GM12878 (cell line): Measurements from ENCODE around the gene SFMBT1. TPM values are rescaled to one million over a fixed set of nuclear protein-coding genes. Genes with fewer than 3 reads are reported as not detected.

ENCODE experiments used
- ATAC-seq: fragments of 200-7000 bp; cut with Tn5 transposase; 3 replicates; pipeline ENCODE4 v1.9.1; 2020; ENCODE audit warnings: mild to moderate bottlenecking, moderate library complexity
- BruUV-seq: library from RNA; stranded (reverse); fragments of 400-500 nt; replicated peaks from 2 replicates; lab custom pipeline; 2021; lab: Mats Ljungman, UMichigan
- CTCF ChIA-PET: fragments of 300-600 bp; sonication (Branson Sonifier 250); formaldehyde crosslinking; extraction: SDS; loops from one replicate; lab custom pipeline; 2021; ENCODE audit warnings: inconsistent platforms; lab: Yijun Ruan, JAX
- POLR2A ChIA-PET: fragments of 350-600 bp; formaldehyde crosslinking; extraction: SDS; loops from one replicate; lab custom pipeline; 2021; ENCODE audit warnings: inconsistent platforms; lab: Charles Lee
- RAD21 ChIA-PET: fragments of 300-600 bp; sonication (Branson Sonifier 250); formaldehyde crosslinking; loops from one replicate; lab custom pipeline; 2023; ENCODE audit warnings: antibody characterized with exemption; ENCODE audit not compliant: unreplicated experiment; lab: Charles Lee
- SMC1A ChIA-PET: fragments of 300-600 bp; sonication (Branson Sonifier 250); formaldehyde crosslinking; loops from one replicate; lab custom pipeline; 2023; ENCODE audit not compliant: unreplicated experiment, uncharacterized antibody; lab: Charles Lee
- DNase-seq: peaks from one replicate; pipeline ENCODE4 v3.0.0-alpha.2; 2011; ENCODE audit warnings: low read depth, low spot score
- FAIRE-seq: peaks from 3 replicates; lab custom pipeline; 2011; peaks lifted over from hg19 to GRCh38; lab: Jason Lieb, UNC
- H2AFZ ChIP-seq: 2 replicates; pipeline ENCODE4 v1.6.0; 2011; ENCODE audit warnings: low read depth, low read length, control low read depth; ENCODE audit not compliant: control insufficient read depth
- H3K27ac ChIP-seq: 2 replicates; pipeline ENCODE4 v1.5.1; 2011; ENCODE audit warnings: control low read depth; ENCODE audit not compliant: control insufficient read depth, insufficient read depth
- H3K27me3 ChIP-seq, 2 experiments: replicated peaks in 1 of 2; 2 replicates each; pipeline versions ENCODE4 v1.6.0 to v1.6.1; 2011; ENCODE audit warnings: low read length in 1 of 2; ENCODE audit not compliant: control insufficient read depth in 2 of 2, insufficient read depth in 2 of 2
- H3K36me3 ChIP-seq, 2 experiments: 2 replicates each; pipeline ENCODE4 v1.5.1; 2011; ENCODE audit warnings: low read length in 1 of 2; ENCODE audit not compliant: control insufficient read depth in 2 of 2, insufficient read depth in 2 of 2
- H3K4me1 ChIP-seq: 2 replicates; pipeline ENCODE4 v1.6.1; 2011; ENCODE audit warnings: mild to moderate bottlenecking, low read length, moderate library complexity, mixed read lengths; ENCODE audit not compliant: control insufficient read depth, insufficient read depth
- H3K4me2 ChIP-seq: 2 replicates; pipeline ENCODE4 v1.6.0; 2011; ENCODE audit warnings: control low read depth; ENCODE audit not compliant: control insufficient read depth, insufficient read depth
- H3K4me3 ChIP-seq: fragments of 200-600 bp; sonication (generic); 2 replicates; pipeline ENCODE4 v1.5.1; 2016
- H3K79me2 ChIP-seq: 2 replicates; pipeline ENCODE4 v1.6.0; 2011; ENCODE audit warnings: low read length; ENCODE audit not compliant: control insufficient read depth, insufficient read depth
- H3K9ac ChIP-seq: 2 replicates; pipeline ENCODE4 v1.8.0; 2011; ENCODE audit warnings: low read length, control low read depth, mixed read lengths; ENCODE audit not compliant: control insufficient read depth, insufficient read depth
- H3K9me3 ChIP-seq: replicated peaks from 3 replicates; pipeline ENCODE4 v1.5.1; 2011; ENCODE audit warnings: mild to moderate bottlenecking, low read length; ENCODE audit not compliant: control insufficient read depth, insufficient read depth
- H4K20me1 ChIP-seq: 2 replicates; pipeline ENCODE4 v1.6.0; 2011; ENCODE audit not compliant: control insufficient read depth, insufficient read depth
- ESRRA ChIP-seq: IDR thresholded peaks from 2 replicates; pipeline ENCODE4 v1.6.1; 2012; ENCODE audit warnings: mild to moderate bottlenecking, low read length, improper control_type of control experiment
- GABPA ChIP-seq: IDR thresholded peaks from 2 replicates; pipeline ENCODE4 v1.6.1; 2014; ENCODE audit warnings: antibody characterized with exemption, low read depth, mild to moderate bottlenecking, inconsistent platforms
- HCFC1 ChIP-seq: fragments of 150-350 bp; IDR thresholded peaks from 2 replicates; pipeline ENCODE4 v1.6.1; 2014; ENCODE audit warnings: low read length
- KDM1A ChIP-seq: fragments of 200-600 bp; sonication (generic); IDR thresholded peaks from 2 replicates; pipeline ENCODE4 v1.6.1; 2016; ENCODE audit warnings: borderline replicate concordance
- PAX5 ChIP-seq: IDR thresholded peaks from 2 replicates; pipeline ENCODE4 v1.6.1; 2011; ENCODE audit warnings: low read depth, low read length, borderline replicate concordance
- PKNOX1 ChIP-seq: fragments of 450-650 bp; IDR thresholded peaks from 2 replicates; pipeline ENCODE4 v1.6.1; 2016; ENCODE audit warnings: mild to moderate bottlenecking
- POLR2A ChIP-seq: IDR thresholded peaks from 2 replicates; pipeline ENCODE4 v1.6.1; 2011; ENCODE audit warnings: low read depth, mild to moderate bottlenecking, low read length
- POLR2AphosphoS2 ChIP-seq: IDR thresholded peaks from 2 replicates; pipeline ENCODE4 v1.6.1; 2011; ENCODE audit warnings: low read depth, mild to moderate bottlenecking, low read length, improper control_type of control experiment, moderate library complexity
- RAD21 ChIP-seq: IDR thresholded peaks from 2 replicates; pipeline ENCODE4 v1.6.1; 2011; ENCODE audit warnings: mild to moderate bottlenecking, low read depth, low read length, moderate library complexity; ENCODE audit not compliant: insufficient read depth
- SMARCA5 ChIP-seq: fragments of 450-650 bp; IDR thresholded peaks from 2 replicates; pipeline ENCODE4 v1.6.1; 2017; ENCODE audit warnings: mild to moderate bottlenecking
- ZNF592 ChIP-seq: fragments of 450-650 bp; IDR thresholded peaks from 2 replicates; pipeline ENCODE4 v1.6.1; 2017; ENCODE audit warnings: mild to moderate bottlenecking, moderate library complexity
- WGBS: methylation state at CpG from one replicate; pipeline ENCODE4 v1.1.6; 2016; ENCODE audit warnings: low lambda C conversion rate; ENCODE audit not compliant: insufficient replicate concordance, insufficient coverage; ENCODE audit errors: missing lambda C conversion rate; 5-methylcytosine and 5-hydroxymethylcytosine counted together
- in situ Hi-C: fragments of 300-500 bp; cut with MboI; formaldehyde crosslinking; loops from 9 replicates; pipeline ENCODE4 v1.14.3; 2018; ENCODE audit warnings: mixed read lengths
- intact Hi-C: fragments of 100-400 bp; cut with micrococcal nuclease; formaldehyde crosslinking; loops from one replicate; pipeline ENCODE4 v1.14.2; 2022; ENCODE audit not compliant: unreplicated experiment
- polyA plus RNA-seq, 11 experiments: library from polyadenylated mRNA; depleted of rRNA in 4 of 11; unstranded in 6 of 11; stranded (reverse) in 5 of 11; fragments of >200 nt; fragmentation: Nextera tagmentation in 4 of 11; fragmentation: Illumina TruSeq in 1 of 11; extraction: Ambion mirVana in 4 of 11; extraction: Trizol in 1 of 11; gene quantifications; 1 replicate in 1 of 11; 2 replicates in 10 of 11; pipeline versions ENCODE4 v1.2.1 to v1.2.3, GENCODE V29; 2011 to 2016; ENCODE audit warnings: inconsistent platforms in 2 of 11, missing spikeins in 2 of 11, low read depth in 1 of 11
- total RNA-seq, 4 experiments: library from RNA; depleted of rRNA in 3 of 4; stranded (reverse); fragments of >200 nt in 3 of 4; fragmentation: Illumina TruSeq in 1 of 4; extraction: Trizol in 1 of 4; gene quantifications; 2 replicates each; pipeline versions ENCODE4 v1.2.1 to v1.2.3, GENCODE V29; 2013 to 2021
- TF ChIP-seq, protein P1 (sequence below): fragments of 450-650 bp; IDR thresholded peaks from 2 replicates; pipeline ENCODE4 v1.6.1; 2016; ENCODE audit warnings: mild to moderate bottlenecking
- TF ChIP-seq, protein P2 (sequence below): IDR thresholded peaks from 2 replicates; pipeline ENCODE4 v1.6.1; 2011; ENCODE audit warnings: borderline replicate concordance, low read depth, mild to moderate bottlenecking, moderate library complexity, low read length; ENCODE audit not compliant: insufficient read depth, poor library complexity, severe bottlenecking

SFMBT1 gene
- total and polyA plus RNA-seq, 10 of the 15 experiments (the other 5 are each of a cell fraction or from before 2014, with no cell fraction given) = 3.2 to 19.5 (median 11.4) TPM

GRCh38 chr3:52893723-52894122 is 152.2 kb downstream of the SFMBT1 start:
- 60% methylated on average over 4 of the region's 4 CpGs for WGBS
- intact Hi-C loops = loop anchor here (2.0 to 5.0 kb wide), 2 partner anchors 151 to 154 kb away; partner anchors contain the start of gene SFMBT1
- POLR2A ChIA-PET = interaction anchor here (0.6 to 1.7 kb wide), 6 partner anchors 11 to 197 kb away, joined by 3 to 5 read pairs (median 4); no protein-coding TSS in a partner anchor
- SMC1A ChIA-PET = interaction anchor here (0.8 to 2.8 kb wide), 13 partner anchors 8 to 952 kb away, joined by 3 to 25 read pairs (median 5); partner anchors contain the start of genes PARP3 and RRP9
- RAD21 ChIA-PET = interaction anchor here (0.6 to 2.9 kb wide), 11 partner anchors 13 to 223 kb away, joined by 3 to 17 read pairs (median 4); no protein-coding TSS in a partner anchor
- H4K20me1 ChIP-seq = no peaks in the 10 kb centered on the region
- peak overlapping the region; percentile 38 for H3K9ac ChIP-seq
- H3K27ac ChIP-seq = peak overlapping the region; percentile 22
- peaks cover 0 to 3% of the 10 kb centered on the region in 2 experiments; a peak in 1 of 4 replicates for H3K36me3 ChIP-seq
- peaks cover 43% of the 10 kb centered on the region for H3K79me2 ChIP-seq
- no peaks in the 10 kb centered on the region for H3K27me3 ChIP-seq
- H3K4me3 ChIP-seq = peak overlapping the region; percentile 59
- H2AFZ ChIP-seq = no peak overlapping the region; the same call in 1 of the 2 replicates
- H3K4me2 ChIP-seq = peak overlapping the region; percentile 52
- CTCF ChIA-PET = interaction anchor here (0.7 to 3.3 kb wide), 15 partner anchors 9 to 179 kb away, joined by 3 to 28 read pairs (median 4); no protein-coding TSS in a partner anchor
- peaks cover 28% of the 10 kb centered on the region for H3K4me1 ChIP-seq
- DNase-seq (no peak), ATAC-seq (0 out of 3 replicates have a peak, but pooled peaks have one; percentile 2), FAIRE-seq (no peak)
- no peaks in the 10 kb centered on the region for H3K9me3 ChIP-seq
- no TSS peak for BruUV-seq
- in situ Hi-C loops = no loop called here
- no peak for TF ChIP-seq HCFC1
- no peak for TF ChIP-seq PKNOX1
- no peak for TF ChIP-seq RAD21
- no peak for TF ChIP-seq GABPA
- TF ChIP-seq KDM1A = no peak
- TF ChIP-seq, protein P1, sequence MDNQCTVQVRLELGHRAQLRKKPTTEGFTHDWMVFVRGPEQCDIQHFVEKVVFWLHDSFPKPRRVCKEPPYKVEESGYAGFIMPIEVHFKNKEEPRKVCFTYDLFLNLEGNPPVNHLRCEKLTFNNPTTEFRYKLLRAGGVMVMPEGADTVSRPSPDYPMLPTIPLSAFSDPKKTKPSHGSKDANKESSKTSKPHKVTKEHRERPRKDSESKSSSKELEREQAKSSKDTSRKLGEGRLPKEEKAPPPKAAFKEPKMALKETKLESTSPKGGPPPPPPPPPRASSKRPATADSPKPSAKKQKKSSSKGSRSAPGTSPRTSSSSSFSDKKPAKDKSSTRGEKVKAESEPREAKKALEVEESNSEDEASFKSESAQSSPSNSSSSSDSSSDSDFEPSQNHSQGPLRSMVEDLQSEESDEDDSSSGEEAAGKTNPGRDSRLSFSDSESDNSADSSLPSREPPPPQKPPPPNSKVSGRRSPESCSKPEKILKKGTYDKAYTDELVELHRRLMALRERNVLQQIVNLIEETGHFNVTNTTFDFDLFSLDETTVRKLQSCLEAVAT = no peak
- no peak for TF ChIP-seq POLR2AphosphoS2
- TF ChIP-seq SMARCA5 = no peak
- TF ChIP-seq ZNF592 = no peak
- no peak for TF ChIP-seq PAX5
- TF ChIP-seq ESRRA = no peak
- no peak for TF ChIP-seq POLR2A
- TF ChIP-seq, protein P2, sequence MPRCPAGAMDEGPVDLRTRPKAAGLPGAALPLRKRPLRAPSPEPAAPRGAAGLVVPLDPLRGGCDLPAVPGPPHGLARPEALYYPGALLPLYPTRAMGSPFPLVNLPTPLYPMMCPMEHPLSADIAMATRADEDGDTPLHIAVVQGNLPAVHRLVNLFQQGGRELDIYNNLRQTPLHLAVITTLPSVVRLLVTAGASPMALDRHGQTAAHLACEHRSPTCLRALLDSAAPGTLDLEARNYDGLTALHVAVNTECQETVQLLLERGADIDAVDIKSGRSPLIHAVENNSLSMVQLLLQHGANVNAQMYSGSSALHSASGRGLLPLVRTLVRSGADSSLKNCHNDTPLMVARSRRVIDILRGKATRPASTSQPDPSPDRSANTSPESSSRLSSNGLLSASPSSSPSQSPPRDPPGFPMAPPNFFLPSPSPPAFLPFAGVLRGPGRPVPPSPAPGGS = no peak
